ENCODE measurements around the gene NAT16.

Gene NAT16

GRCh38 chr7:101202603-101202918 lies 22.5 kb upstream of the NAT16 start:
- WGBS = 84% methylated on average over 5 of the region's 5 CpGs
- DNase-seq = no peak

DNA sequence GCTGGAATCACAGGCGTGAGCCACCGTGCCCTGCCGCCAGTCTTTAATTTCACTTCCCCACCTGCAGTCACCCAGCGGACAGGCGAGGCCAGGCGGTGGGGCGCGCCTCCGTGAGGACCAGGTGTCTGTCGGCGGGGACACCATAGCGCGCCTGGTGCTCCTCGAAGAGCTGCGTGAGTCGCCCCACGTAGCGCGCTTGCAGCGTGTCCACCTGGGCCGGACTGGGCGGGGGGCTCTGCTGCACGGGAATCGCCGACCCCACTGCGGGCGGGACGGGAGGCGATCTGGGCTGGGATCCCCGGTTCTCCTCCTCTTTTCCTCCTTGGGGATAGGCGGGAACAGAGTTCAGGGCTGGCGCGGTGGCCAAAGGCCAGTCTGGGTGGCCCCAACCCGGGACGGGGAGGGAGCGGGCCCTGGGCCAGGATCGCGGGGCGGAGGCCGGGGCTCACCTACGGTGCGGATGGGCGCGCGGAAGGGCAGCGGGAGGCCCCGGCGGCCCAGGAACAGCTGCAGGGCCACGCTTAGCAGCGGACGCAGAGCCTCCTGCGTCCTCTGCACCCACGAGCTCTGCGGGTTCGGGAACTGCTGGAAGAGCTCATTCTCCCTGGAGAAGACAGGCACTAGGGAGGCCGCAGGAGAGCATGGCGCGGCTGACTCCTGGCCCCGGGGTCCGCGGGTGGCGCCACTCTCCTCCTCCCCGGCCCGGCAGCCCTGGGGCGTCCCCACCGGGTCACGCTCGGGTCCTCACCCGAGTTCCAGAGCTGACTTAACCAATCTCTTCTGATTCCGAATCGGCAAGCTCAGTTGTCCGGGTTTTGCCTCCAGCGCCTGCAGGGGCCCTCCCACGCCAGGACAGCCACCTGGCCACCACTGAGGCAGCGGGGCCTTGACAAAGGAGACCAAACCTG lies 21.9 kb upstream of the NAT16 start:
- Histone ChIP-seq H3K79me1 (replicated peaks; ENCODE audit: low read length, poor library complexity, severe bottlenecking) (no peaks in the 10 kb centered on the region), H3K4me3 (ENCODE audit: insufficient read depth in 1 of 2, low read depth in 1 of 2, low read length in 2 of 2) (peak overlapping the region in 1 of 2 experiments; percentile 59), H2AFZ (ENCODE audit: low read depth, low read length) (no peak overlapping the region), H3K18ac (ENCODE audit: low read depth in 1 of 2, low read length in 2 of 2) (no peak overlapping the region), H3K4me2 (ENCODE audit: low read length, poor library complexity, severe bottlenecking) (peak overlapping the region; percentile 36), H3K4me1 (ENCODE audit: control insufficient read depth, insufficient read depth, low read depth, low read length) (peaks cover 21% of the 10 kb centered on the region), H3K9ac (ENCODE audit: low read length) (no peak overlapping the region), H2BK12ac (ENCODE audit: low read length in 2 of 2) (peak overlapping the region in 1 of 2 experiments; percentile 50), H2BK15ac (ENCODE audit: low read depth, poor library complexity, severe bottlenecking) (no peak overlapping the region), H3K27me3 (ENCODE audit: control insufficient read depth in 1 of 2, insufficient read depth in 1 of 2, low read length in 2 of 2) (peaks cover 41 to 52% of the 10 kb centered on the region in 2 experiments), H3K36me3 (ENCODE audit: control insufficient read depth in 1 of 2, insufficient read depth in 2 of 2, low read depth in 1 of 2, low read length in 2 of 2) (peaks cover 12% of the 10 kb centered on the region in 2 experiments), H3K4ac (ENCODE audit: low read depth in 1 of 2, low read length in 2 of 2) (no peak overlapping the region), H4K91ac (ENCODE audit: low read length) (no peak overlapping the region), H3K23ac (ENCODE audit: low read length in 2 of 2) (peak overlapping the region in 1 of 2 experiments; percentile 60), H3K14ac (ENCODE audit: low read length in 2 of 2) (peak overlapping the region in 1 of 2 experiments; percentile 31), H2BK120ac (ENCODE audit: low read depth, low read length) (no peak overlapping the region), H2AK5ac (ENCODE audit: low read length, severe bottlenecking) (no peak overlapping the region), H3K27ac (ENCODE audit: low read length, poor library complexity, severe bottlenecking) (no peak overlapping the region), H4K8ac (ENCODE audit: low read length) (no peak overlapping the region), H3K9me3 (ENCODE audit: control insufficient read depth, low read length) (no peaks in the 10 kb centered on the region), H2BK5ac (ENCODE audit: low read depth, low read length, poor library complexity, severe bottlenecking) (no peak overlapping the region)
- 18% methylated on average over 72 of the region's 75 CpGs for WGBS
- no peak for DNase-seq

More at GRCh38 chr7:101202603-101202918, 22.5 kb upstream of the NAT16 start:
- Histone ChIP-seq H3K79me1 (replicated peaks; ENCODE audit: low read length, poor library complexity, severe bottlenecking) (no peaks in the 10 kb centered on the region), H3K14ac (ENCODE audit: low read length in 2 of 2) (no peak overlapping the region), H2BK5ac (ENCODE audit: low read depth, low read length, poor library complexity, severe bottlenecking) (no peak overlapping the region), H2AFZ (ENCODE audit: low read depth, low read length) (no peak overlapping the region), H2BK12ac (ENCODE audit: low read length in 2 of 2) (no peak overlapping the region), H3K9me3 (ENCODE audit: control insufficient read depth, low read length) (no peaks in the 10 kb centered on the region), H3K9ac (ENCODE audit: low read length) (no peak overlapping the region), H4K91ac (ENCODE audit: low read length) (no peak overlapping the region), H3K4me3 (ENCODE audit: insufficient read depth in 1 of 2, low read depth in 1 of 2, low read length in 2 of 2) (no peak overlapping the region), H3K4me2 (ENCODE audit: low read length, poor library complexity, severe bottlenecking) (no peak overlapping the region), H2BK15ac (ENCODE audit: low read depth, poor library complexity, severe bottlenecking) (no peak overlapping the region), H2AK5ac (ENCODE audit: low read length, severe bottlenecking) (no peak overlapping the region), H3K27ac (ENCODE audit: low read length, poor library complexity, severe bottlenecking) (no peak overlapping the region), H3K4ac (ENCODE audit: low read depth in 1 of 2, low read length in 2 of 2) (no peak overlapping the region), H3K36me3 (ENCODE audit: control insufficient read depth in 1 of 2, insufficient read depth in 2 of 2, low read depth in 1 of 2, low read length in 2 of 2) (peaks cover 17 to 18% of the 10 kb centered on the region in 2 experiments), H3K4me1 (ENCODE audit: control insufficient read depth, insufficient read depth, low read depth, low read length) (peaks cover 22% of the 10 kb centered on the region), H4K8ac (ENCODE audit: low read length) (no peak overlapping the region), H2BK120ac (ENCODE audit: low read depth, low read length) (no peak overlapping the region), H3K27me3 (ENCODE audit: control insufficient read depth in 1 of 2, insufficient read depth in 1 of 2, low read length in 2 of 2) (peaks cover 41 to 52% of the 10 kb centered on the region in 2 experiments), H3K23ac (ENCODE audit: low read length in 2 of 2) (no peak overlapping the region), H3K18ac (ENCODE audit: low read depth in 1 of 2, low read length in 2 of 2) (no peak overlapping the region)

GRCh38 chr7:101200862-101201599 lies 20.9 kb upstream of the NAT16 start, which contains the start of gene MOGAT3:
Gene MOGAT3 (minus strand): TSS chr7:101201036. CDS start chr7:101200854, 182 bp downstream.
- no peak within 1 kb of the TSS for H3K27ac ChIP-seq (ENCODE audit: low read length, poor library complexity, severe bottlenecking)
- no peak within 1 kb of the TSS for H2AK5ac ChIP-seq (ENCODE audit: low read length, severe bottlenecking)
- peaks cover 4 to 5% of the 10 kb centered on the region in 2 experiments for H3K36me3 ChIP-seq (ENCODE audit: control insufficient read depth in 1 of 2, insufficient read depth in 2 of 2, low read depth in 1 of 2, low read length in 2 of 2)
- H4K8ac ChIP-seq (ENCODE audit: low read length) = no peak within 1 kb of the TSS
- peak within 1 kb of the TSS in 1 of 2 experiments; percentile 50 for H2BK12ac ChIP-seq (ENCODE audit: low read length in 2 of 2)
- 35% methylated on average over 21 of the region's 21 CpGs for WGBS
- H2BK15ac ChIP-seq (ENCODE audit: low read depth, poor library complexity, severe bottlenecking) = no peak within 1 kb of the TSS
- H3K27me3 ChIP-seq (ENCODE audit: control insufficient read depth in 1 of 2, insufficient read depth in 1 of 2, low read length in 2 of 2) = peaks cover 41 to 57% of the 10 kb centered on the region in 2 experiments
- no peak for DNase-seq
- peak within 1 kb of the TSS in 1 of 2 experiments; percentile 59 for H3K4me3 ChIP-seq (ENCODE audit: insufficient read depth in 1 of 2, low read depth in 1 of 2, low read length in 2 of 2)
- H3K9me3 ChIP-seq (ENCODE audit: control insufficient read depth, low read length) = no peaks in the 10 kb centered on the region
- H3K23ac ChIP-seq (ENCODE audit: low read length in 2 of 2) = peak within 1 kb of the TSS in 1 of 2 experiments; percentile 60
- no peak within 1 kb of the TSS for H3K4ac ChIP-seq (ENCODE audit: low read depth in 1 of 2, low read length in 2 of 2)
- no peaks in the 10 kb centered on the region for H3K79me1 ChIP-seq (replicated peaks; ENCODE audit: low read length, poor library complexity, severe bottlenecking)
- peaks cover 16% of the 10 kb centered on the region for H3K4me1 ChIP-seq (ENCODE audit: control insufficient read depth, insufficient read depth, low read depth, low read length)
- H3K18ac ChIP-seq (ENCODE audit: low read depth in 1 of 2, low read length in 2 of 2) = no peak within 1 kb of the TSS
- peak within 1 kb of the TSS; percentile 36 for H3K4me2 ChIP-seq (ENCODE audit: low read length, poor library complexity, severe bottlenecking)
- H2BK5ac ChIP-seq (ENCODE audit: low read depth, low read length, poor library complexity, severe bottlenecking) = no peak within 1 kb of the TSS
- peak within 1 kb of the TSS in 1 of 2 experiments; percentile 31 for H3K14ac ChIP-seq (ENCODE audit: low read length in 2 of 2)
- H4K91ac ChIP-seq (ENCODE audit: low read length) = no peak within 1 kb of the TSS
- H2BK120ac ChIP-seq (ENCODE audit: low read depth, low read length) = no peak within 1 kb of the TSS
- H3K9ac ChIP-seq (ENCODE audit: low read length) = no peak within 1 kb of the TSS
- no peak within 1 kb of the TSS for H2AFZ ChIP-seq (ENCODE audit: low read depth, low read length)

GRCh38 chr7:101200504-101200861 lies 20.4 kb upstream of the NAT16 start:
- H3K18ac ChIP-seq (ENCODE audit: low read depth in 1 of 2, low read length in 2 of 2) = no peak overlapping the region
- no peak overlapping the region for H2BK120ac ChIP-seq (ENCODE audit: low read depth, low read length)
- no peaks in the 10 kb centered on the region for H3K36me3 ChIP-seq (ENCODE audit: control insufficient read depth in 1 of 2, insufficient read depth in 2 of 2, low read depth in 1 of 2, low read length in 2 of 2)
- DNase-seq = no peak
- no peak overlapping the region for H4K8ac ChIP-seq (ENCODE audit: low read length)
- no peak overlapping the region for H3K23ac ChIP-seq (ENCODE audit: low read length in 2 of 2)
- H2AFZ ChIP-seq (ENCODE audit: low read depth, low read length) = no peak overlapping the region
- no peak overlapping the region for H2AK5ac ChIP-seq (ENCODE audit: low read length, severe bottlenecking)
- H3K27ac ChIP-seq (ENCODE audit: low read length, poor library complexity, severe bottlenecking) = no peak overlapping the region
- peaks cover 15% of the 10 kb centered on the region for H3K4me1 ChIP-seq (ENCODE audit: control insufficient read depth, insufficient read depth, low read depth, low read length)
- no peak overlapping the region for H2BK5ac ChIP-seq (ENCODE audit: low read depth, low read length, poor library complexity, severe bottlenecking)
- WGBS = 77% methylated on average over 2 of the region's 2 CpGs
- H3K79me1 ChIP-seq (replicated peaks; ENCODE audit: low read length, poor library complexity, severe bottlenecking) = no peaks in the 10 kb centered on the region
- H3K4me3 ChIP-seq (ENCODE audit: insufficient read depth in 1 of 2, low read depth in 1 of 2, low read length in 2 of 2) = no peak overlapping the region
- H3K9ac ChIP-seq (ENCODE audit: low read length) = no peak overlapping the region
- no peak overlapping the region for H3K4ac ChIP-seq (ENCODE audit: low read depth in 1 of 2, low read length in 2 of 2)
- no peak overlapping the region for H2BK12ac ChIP-seq (ENCODE audit: low read length in 2 of 2)
- no peaks in the 10 kb centered on the region for H3K9me3 ChIP-seq (ENCODE audit: control insufficient read depth, low read length)
- no peak overlapping the region for H2BK15ac ChIP-seq (ENCODE audit: low read depth, poor library complexity, severe bottlenecking)
- no peak overlapping the region for H4K91ac ChIP-seq (ENCODE audit: low read length)
- peaks cover 41 to 58% of the 10 kb centered on the region in 2 experiments for H3K27me3 ChIP-seq (ENCODE audit: control insufficient read depth in 1 of 2, insufficient read depth in 1 of 2, low read length in 2 of 2)
- H3K14ac ChIP-seq (ENCODE audit: low read length in 2 of 2) = no peak overlapping the region
- H3K4me2 ChIP-seq (ENCODE audit: low read length, poor library complexity, severe bottlenecking) = no peak overlapping the region

Measured in mesenchymal stem cell (in vitro differentiated cells and primary cell).